Nephron progenitor cell (in vitro differentiated cells): Measurements from ENCODE around the gene GNG13.

ENCODE experiments used
- DNase-seq: peaks from one replicate; pipeline ENCODE4 v3.0.0; 2021
- H3K27ac Mint-ChIP-seq: 2 replicates; pipeline ENCODE4 v1.8.0; 2021; ENCODE audit warnings: mild to moderate bottlenecking, moderate library complexity, mixed read lengths
- H3K27me3 Mint-ChIP-seq: 2 replicates; pipeline ENCODE4 v1.8.0; 2021; ENCODE audit warnings: mild to moderate bottlenecking, low read depth, mixed read lengths; ENCODE audit not compliant: poor library complexity
- H3K36me3 Mint-ChIP-seq: 2 replicates; pipeline ENCODE4 v1.8.0; 2021; ENCODE audit warnings: low read depth, mixed read lengths
- H3K4me1 Mint-ChIP-seq: 2 replicates; pipeline ENCODE4 v1.8.0; 2021; ENCODE audit warnings: mixed read lengths
- H3K4me3 Mint-ChIP-seq: 2 replicates; pipeline ENCODE4 v1.8.0; 2021; ENCODE audit warnings: mild to moderate bottlenecking, moderate library complexity, mixed read lengths
- H3K9me3 Mint-ChIP-seq: 2 replicates; pipeline ENCODE4 v1.8.0; 2021; ENCODE audit warnings: mild to moderate bottlenecking, moderate library complexity, mixed read lengths
- TF ChIP-seq, protein P1 (sequence below): fragments of 200-600 bp; sonication (generic); IDR thresholded peaks from 2 replicates; pipeline ENCODE4 v1.5.0; 2021; ENCODE audit warnings: antibody characterized with exemption

GNG13 gene

DNA sequence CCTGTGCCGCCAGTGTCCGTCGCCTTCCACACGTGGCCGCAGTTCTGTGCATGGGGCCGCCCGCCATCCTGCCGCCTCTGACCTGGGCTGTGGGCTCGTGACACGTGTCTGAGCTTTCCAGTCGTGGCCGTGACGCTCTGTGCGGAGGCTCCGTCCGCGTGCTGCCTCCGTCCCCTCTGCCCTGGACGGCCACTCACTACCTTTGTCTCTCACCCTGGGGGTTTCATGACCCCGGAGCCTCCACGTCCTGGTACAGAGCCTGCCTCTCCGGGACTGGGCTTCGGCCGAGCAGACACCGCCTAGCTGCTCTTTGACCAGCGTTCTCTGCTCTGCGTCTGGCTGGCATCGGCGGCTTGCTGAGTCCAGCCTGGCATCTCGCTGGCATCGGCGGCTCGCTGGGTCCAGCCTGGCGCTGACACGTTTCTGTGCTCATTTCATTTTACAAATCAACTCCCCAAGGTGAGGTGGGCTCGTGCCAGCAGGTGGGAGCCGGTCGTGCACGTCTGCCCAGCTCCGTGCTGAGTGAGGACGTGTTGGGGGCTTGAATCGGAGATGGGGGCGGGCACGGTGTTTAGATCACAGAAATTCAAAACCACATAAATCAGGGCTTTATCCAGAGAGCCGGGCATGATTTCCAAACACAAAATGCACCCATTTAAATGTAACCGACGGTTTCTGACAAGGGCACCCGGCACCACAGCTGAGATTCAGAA is 44.3 kb upstream of the GNG13 start:
- TF ChIP-seq, protein P1, sequence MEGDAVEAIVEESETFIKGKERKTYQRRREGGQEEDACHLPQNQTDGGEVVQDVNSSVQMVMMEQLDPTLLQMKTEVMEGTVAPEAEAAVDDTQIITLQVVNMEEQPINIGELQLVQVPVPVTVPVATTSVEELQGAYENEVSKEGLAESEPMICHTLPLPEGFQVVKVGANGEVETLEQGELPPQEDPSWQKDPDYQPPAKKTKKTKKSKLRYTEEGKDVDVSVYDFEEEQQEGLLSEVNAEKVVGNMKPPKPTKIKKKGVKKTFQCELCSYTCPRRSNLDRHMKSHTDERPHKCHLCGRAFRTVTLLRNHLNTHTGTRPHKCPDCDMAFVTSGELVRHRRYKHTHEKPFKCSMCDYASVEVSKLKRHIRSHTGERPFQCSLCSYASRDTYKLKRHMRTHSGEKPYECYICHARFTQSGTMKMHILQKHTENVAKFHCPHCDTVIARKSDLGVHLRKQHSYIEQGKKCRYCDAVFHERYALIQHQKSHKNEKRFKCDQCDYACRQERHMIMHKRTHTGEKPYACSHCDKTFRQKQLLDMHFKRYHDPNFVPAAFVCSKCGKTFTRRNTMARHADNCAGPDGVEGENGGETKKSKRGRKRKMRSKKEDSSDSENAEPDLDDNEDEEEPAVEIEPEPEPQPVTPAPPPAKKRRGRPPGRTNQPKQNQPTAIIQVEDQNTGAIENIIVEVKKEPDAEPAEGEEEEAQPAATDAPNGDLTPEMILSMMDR: no peak
- peaks cover 14% of the 10 kb centered on the region for H3K36me3 Mint-ChIP-seq
- peaks cover 43% of the 10 kb centered on the region for H3K9me3 Mint-ChIP-seq

GRCh38 chr16:843771-844170 is 43.2 kb upstream of the GNG13 start:
- Mint-ChIP-seq H3K4me1 (peaks cover 32% of the 10 kb centered on the region), H3K27ac (no peak overlapping the region), H3K27me3 (peaks cover 10% of the 10 kb centered on the region), H3K36me3 (peaks cover 15% of the 10 kb centered on the region), H3K9me3 (peaks cover 36% of the 10 kb centered on the region), H3K4me3 (no peak overlapping the region)
- no peak for DNase-seq
- TF ChIP-seq, protein P1: no peak

More for the DNA sequence above, 44.3 kb upstream of the GNG13 start:
- peaks cover 10% of the 10 kb centered on the region for H3K27me3 Mint-ChIP-seq
- DNase-seq: no peak
- no peak overlapping the region for H3K4me3 Mint-ChIP-seq
- peaks cover 32% of the 10 kb centered on the region for H3K4me1 Mint-ChIP-seq
- no peak overlapping the region for H3K27ac Mint-ChIP-seq

DNA sequence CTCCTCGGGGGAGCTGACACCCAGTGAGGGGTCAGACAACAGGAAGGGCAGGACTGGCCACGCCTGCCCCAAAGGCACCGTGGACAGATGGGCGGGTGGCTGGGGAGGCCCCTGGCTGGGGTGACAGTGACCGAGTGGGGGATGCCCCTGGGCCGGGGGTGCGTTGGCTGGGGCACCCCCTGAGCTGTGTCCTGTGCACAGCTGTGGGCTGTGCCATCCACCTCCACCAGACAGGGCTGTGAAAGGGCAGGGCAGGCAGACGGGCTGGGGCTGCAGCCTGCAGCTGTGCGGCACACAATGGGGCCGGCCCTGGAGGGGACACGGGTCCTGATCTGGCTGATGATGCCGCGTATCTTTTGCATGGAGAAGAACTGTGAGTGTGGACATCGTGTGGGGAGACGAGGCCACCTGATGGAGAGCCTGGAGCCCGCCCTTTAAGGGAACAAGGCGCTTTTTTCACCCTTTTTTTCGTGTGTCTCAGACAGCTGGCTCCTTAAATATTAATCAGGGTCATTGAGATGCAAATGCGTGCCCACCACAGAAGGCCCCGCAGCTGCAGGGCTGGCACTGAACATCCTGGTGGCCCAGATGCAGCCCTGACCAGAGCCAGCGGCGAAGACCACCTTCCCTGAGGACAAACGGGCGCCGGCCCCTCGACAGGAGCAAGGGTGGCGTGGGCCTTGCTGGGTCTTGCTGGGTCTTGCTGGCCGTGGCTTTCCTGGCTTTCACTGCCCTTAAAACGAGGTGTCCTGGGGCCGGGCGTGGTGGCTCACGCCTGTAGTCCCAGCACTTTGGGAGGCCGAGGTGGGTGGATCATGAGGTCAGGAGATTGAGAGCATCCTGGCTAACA is 42.4 kb upstream of the GNG13 start:
- Mint-ChIP-seq H3K4me3 (no peak overlapping the region), H3K4me1 (peaks cover 32% of the 10 kb centered on the region)

DNA sequence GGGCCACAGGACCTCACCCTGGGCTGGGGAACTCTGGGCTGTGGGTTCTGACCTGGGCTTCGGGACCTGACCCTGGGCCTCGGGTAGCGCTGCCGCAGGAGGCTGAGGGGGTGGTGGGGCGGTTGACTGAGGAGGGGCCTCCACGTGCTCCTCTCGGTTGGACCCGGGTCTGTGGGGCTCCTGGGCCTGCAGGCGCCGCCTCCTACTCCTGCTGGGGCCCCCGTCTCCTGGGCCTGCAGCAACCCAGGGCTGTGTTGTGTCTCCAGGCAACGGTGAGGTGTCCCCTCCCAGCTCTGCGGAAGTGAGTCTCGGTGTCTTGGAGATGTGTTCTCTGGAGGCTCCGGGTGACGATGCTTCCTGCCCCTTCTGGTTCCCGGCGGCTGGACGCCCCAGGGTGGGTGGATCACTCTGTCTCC is 41.5 kb upstream of the GNG13 start:
- Mint-ChIP-seq H3K27ac (no peak overlapping the region), H3K36me3 (peaks cover 15% of the 10 kb centered on the region), H3K4me3 (no peak overlapping the region)

More for the DNA sequence above, 42.4 kb upstream of the GNG13 start:
- Mint-ChIP-seq H3K27ac (no peak overlapping the region), H3K9me3 (peaks cover 35% of the 10 kb centered on the region), H3K36me3 (peaks cover 15% of the 10 kb centered on the region), H3K27me3 (peaks cover 8% of the 10 kb centered on the region)
- no peak for DNase-seq
- TF ChIP-seq, protein P1: no peak

GRCh38 chr16:841455-842060 is 41.0 kb upstream of the GNG13 start:
- H3K27ac Mint-ChIP-seq: no peak overlapping the region
- no peak for DNase-seq
- TF ChIP-seq, protein P1: no peak
- no peak overlapping the region for H3K4me3 Mint-ChIP-seq
- peaks cover 15% of the 10 kb centered on the region for H3K36me3 Mint-ChIP-seq
- peaks cover 32% of the 10 kb centered on the region for H3K4me1 Mint-ChIP-seq
- H3K9me3 Mint-ChIP-seq: peaks cover 43% of the 10 kb centered on the region
- peaks cover 12% of the 10 kb centered on the region for H3K27me3 Mint-ChIP-seq

More for the DNA sequence above, 41.5 kb upstream of the GNG13 start:
- H3K27me3 Mint-ChIP-seq: peaks cover 13% of the 10 kb centered on the region
- peaks cover 39% of the 10 kb centered on the region for H3K9me3 Mint-ChIP-seq
- H3K4me1 Mint-ChIP-seq: peaks cover 32% of the 10 kb centered on the region
- DNase-seq: no peak
- TF ChIP-seq, protein P1: no peak
